ENCODE data around the gene YPEL5.

Gene YPEL5

DNA sequence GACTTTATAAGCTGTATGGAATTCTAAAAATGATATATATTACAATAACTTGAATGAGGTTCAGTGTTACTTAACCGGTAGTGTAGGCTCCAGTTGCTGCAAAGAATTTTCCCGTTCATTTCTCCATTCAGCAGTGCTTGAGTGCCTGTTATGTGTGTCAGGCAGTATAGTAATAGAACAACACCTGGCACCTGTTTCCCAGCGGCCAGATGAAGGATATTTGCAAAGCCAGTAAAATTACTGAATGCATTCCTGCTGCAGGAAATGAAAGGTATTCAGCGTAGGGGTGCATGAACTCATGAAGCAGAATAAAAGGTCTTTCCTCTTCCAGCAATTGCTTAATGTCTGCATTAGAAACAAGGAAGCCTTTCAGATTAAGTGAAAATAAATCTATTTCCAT is 18.8 kb downstream of the YPEL5 start:
- no peak for DNase-seq (ENCODE audit: low spot score)

DNA sequence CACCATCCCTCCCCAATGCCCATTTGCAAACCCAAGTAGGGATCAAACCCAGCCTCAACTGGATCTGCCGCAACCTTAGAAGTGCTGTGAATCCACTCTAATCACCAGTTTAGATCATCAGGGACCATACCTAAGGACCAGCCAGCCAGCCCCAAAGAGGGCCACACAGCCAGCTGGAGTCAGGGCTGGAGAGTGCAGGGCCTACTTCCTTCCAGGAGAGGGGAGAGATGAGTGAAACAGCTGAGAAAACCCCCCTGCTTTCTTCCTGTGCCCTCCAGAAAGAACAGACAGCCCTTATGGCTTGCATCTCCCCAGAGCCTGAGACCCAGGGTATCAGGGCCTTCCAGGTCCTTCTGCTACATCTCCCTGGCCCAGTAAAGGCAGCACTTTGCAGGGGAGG is 25.8 kb downstream of the YPEL5 start:
- DNase-seq (ENCODE audit: low spot score): no peak

DNA sequence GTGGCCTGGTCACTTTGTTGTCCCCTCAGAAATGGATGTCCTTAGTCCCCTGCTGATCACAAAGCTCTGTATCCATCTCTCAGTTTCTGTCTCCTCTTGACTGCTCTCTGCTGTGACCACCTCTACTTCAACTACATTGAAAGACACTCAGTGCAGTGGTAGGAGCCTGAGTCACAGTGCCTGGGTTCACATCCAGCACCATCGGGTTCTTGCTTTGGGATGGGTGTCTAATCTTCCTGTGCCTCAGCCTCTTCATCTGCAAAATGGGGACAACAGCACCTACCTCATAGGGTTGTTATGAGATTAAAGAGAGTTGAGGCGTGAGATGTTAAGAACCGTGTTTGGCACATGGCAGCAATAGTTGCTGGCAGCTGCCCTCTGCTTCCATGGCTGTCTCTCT is 30.6 kb downstream of the YPEL5 start:
- no peak for DNase-seq (ENCODE audit: low spot score)

DNA sequence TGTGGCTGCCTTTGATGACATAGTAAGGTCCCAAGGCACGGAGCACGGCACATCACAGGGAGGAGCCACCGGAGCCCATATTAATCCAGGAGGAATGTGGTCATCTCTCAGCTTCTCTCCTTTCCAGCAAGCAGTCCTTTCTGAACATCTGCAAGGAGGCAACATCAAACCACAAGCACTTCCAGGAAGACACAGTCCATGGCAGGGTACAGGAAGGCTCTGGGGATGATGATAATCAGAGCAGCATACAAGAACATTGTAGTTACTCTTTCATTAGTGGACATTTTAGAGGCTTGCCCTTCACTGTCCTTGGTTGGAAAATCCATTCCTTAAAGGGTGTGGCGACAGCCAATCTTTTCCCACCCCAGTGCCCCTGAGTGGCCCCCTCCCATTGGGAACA is 31.1 kb downstream of the YPEL5 start:
- DNase-seq (ENCODE audit: low spot score): no peak

DNA sequence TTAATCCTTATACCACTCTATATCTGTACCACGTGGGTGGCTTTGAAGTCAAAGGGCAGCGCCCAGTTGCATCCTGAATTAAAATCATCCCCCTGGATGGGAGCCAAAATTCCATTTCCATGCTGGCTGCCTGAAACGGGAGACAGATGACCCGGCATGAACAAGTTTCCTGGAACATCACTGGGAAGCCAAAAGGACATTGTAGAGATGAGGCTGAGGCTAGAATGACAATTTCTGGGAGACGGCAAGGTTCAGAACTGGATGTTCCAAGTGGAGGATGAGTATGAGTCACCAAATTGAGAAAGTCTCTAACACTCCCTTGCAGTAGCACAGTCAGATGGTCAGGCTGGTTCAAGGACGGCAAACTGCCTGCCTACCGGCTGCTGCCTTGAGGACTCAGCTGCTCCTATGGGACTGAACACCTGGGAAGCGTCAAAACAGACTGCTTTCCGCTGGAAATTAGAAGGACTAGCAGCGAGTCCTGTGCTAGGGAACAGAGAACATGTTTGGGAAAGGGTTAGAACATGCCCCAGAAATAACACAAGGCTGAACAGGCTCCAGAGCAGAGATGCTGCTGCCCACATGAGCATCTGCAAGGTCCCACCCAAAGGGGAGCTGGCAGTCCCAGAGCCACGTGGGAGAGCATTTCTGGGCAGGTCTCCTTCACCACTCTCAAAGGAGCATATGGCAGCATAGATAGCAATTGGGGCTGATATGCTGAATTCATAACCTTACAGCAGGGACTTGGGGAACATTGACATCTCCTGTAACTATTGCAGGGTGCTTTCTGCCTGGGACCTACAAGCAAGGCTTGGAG is 32.0 kb downstream of the YPEL5 start:
- no peak for DNase-seq (ENCODE audit: low spot score)

DNA sequence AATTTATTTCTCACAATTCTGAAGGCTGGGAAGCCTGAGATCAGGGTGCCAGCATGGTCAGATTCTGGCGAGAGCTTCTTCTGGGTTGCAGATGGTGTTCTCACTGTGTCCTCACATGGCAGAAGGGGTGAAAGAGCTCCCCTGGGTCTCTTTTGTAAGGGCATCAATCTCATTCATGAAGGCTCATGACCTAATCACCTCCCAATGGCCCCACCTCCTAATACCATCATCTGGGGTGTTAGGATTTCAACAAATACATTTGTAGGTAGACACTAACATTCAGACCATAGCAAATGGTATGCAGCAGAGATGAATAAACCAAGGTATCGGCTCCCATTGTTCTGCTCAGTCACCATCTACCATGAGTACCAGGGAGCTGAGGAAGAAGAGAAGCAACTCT is 32.7 kb downstream of the YPEL5 start:
- no peak for DNase-seq (ENCODE audit: low spot score)

DNA sequence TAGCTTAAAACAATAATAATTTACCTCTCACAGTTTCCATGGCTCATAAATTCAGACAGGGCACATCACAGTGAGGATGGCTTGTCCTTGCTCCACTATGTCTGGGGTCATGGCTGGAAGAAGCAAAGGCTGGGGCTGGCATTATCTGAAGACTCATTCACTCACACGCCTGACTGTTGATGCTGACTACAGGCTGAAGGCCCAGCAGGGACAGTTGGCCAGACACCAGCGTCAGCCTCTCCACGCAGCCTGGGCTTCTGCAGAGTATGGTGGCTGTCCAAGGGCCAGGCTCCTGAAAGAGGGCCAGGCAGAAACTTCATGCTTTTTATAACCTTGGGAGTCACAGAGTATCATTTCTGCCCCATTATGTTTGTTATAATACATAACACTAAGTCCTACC is 33.4 kb downstream of the YPEL5 start:
- no peak for DNase-seq (ENCODE audit: low spot score)

DNA sequence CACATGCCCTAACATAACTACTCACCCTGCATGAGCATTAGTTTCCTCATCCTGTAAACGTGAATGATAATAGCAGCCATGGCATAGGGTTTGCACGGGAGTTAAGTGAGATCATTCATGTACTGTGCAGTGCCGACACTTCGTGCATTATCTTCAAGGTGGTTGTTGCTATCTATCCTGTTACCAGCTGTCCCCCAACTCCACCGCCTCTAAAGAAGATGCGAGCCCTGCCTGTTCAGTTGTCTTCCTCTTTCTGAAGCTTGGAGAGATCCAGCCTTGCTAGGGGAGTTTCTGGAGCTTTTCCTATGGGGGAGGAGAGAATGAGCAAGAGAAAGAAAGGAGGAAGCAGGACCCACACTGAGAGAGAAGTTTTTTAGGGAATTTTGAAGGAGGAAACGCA is 34.4 kb downstream of the YPEL5 start:
- no peak for DNase-seq (ENCODE audit: low spot score)

DNA sequence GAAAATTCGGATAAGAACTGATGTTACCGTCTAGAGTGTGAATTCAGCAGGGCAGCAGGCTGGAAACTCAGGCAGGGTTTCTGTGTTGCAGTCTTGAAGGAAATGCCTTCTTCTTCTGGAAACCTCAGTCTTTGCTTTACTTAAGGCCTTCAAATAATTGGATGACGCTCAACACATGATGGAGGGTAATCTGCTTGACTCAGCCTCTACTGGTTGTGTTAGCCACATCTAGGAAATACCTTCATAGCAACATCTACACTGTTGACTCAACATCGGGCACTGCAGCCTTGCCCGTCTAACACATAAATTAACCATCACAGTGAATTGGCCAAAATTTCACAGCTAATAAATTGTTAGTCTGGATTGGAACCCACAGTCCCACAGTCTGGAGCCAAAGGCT is 37.2 kb downstream of the YPEL5 start:
- no peak for DNase-seq (ENCODE audit: low spot score)

DNA sequence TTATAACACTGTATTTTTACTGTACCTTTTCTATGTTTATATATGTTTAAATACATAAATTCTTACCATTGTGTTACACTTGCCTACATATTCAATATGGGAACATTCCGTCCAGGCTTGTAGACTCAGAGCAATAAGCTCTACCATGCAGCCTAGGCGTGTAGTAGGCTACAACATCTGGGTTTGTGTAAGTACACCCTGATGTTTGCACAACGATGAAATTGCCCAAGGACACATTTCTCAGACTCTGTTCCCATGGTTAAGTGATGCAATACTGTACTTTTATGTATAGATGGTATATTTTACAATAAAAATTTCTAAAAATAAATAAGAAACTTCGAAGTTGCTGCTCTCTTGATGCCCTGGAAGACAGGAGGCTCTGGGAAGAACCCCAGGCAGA is 38.4 kb downstream of the YPEL5 start:
- DNase-seq (ENCODE audit: low spot score): no peak

DNA sequence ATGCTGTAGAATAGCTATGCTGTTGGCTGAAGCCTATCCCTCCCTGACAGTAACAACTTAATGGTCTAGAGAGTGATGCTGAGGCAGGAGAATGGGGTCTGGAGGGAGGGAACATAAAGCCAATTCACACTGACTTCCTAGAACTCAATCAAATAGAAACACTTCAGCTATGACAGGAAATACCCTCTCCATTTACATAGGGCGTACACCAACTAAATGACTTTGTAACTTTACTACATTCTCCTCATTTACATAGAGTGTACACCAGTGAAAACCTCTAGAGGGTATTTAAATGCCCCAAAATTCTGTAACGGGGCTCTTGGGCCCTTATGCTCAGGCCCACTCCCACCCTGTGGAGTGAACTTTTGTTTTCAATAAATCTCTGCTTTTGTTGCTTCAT is 41.5 kb downstream of the YPEL5 start:
- no peak for DNase-seq (ENCODE audit: low spot score)

DNA sequence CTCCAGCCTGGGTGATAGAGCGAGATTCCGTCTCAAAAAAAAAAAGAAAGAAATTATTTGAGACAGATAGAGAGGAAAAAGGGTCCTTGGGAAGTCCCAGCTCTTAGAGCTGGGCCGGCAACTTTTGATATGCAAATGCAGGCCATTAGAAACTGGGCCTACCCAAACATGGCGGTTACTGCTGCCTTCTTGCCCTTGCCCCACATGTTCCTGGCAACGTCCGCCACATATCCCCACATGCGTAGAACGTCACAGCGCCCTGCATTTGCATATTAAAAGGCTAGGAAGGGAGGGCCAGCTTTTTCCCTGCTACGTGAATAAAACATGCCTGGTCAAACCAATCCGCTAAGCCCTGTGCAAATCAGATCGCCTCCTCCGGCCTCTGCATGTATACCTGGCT is 43.8 kb downstream of the YPEL5 start:
- no peak for DNase-seq (ENCODE audit: low spot score)

DNA sequence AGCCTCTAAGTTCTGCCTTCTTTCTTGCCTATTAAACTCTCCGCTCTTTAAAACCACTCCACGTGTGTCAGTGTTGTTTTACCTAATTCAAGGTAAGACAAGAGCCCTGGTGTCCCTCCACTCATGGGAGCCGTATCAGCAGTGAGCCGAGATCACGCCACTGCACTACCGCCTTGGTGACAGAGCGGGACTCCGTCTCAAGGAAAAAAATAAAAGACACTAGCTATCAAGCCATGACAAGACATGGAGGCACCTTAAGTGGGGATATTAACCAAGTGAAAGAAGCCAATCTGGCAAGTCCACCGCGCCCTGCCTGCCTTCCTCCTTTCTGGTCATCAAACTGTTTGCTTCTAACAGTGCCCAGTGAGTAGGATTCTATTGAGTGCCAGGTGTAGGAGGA is 44.3 kb downstream of the YPEL5 start:
- DNase-seq (ENCODE audit: low spot score): no peak

DNA sequence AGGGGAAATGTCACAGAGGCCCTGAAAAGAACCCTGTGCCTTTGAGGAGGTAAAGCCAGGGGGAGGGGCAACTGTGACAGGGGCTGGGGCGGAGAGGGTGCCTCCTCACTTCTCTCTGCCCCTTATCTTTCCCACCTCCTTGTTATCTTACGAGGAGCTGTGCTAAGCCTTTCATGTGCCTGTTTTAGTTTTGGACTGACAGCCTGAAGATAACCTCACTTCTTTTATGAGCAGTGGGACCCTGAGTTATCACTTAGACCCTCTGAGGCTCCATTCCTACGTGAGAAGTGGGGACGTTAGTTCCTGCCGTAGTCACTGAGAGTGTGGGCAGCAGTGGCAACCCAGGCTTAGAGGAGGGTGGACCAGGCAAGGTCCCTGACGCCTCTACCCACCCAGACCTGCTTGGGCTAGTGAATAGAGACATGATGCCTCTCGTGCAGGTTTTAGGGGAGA is 45.0 kb downstream of the YPEL5 start:
- DNase-seq (ENCODE audit: low spot score): no peak

DNA sequence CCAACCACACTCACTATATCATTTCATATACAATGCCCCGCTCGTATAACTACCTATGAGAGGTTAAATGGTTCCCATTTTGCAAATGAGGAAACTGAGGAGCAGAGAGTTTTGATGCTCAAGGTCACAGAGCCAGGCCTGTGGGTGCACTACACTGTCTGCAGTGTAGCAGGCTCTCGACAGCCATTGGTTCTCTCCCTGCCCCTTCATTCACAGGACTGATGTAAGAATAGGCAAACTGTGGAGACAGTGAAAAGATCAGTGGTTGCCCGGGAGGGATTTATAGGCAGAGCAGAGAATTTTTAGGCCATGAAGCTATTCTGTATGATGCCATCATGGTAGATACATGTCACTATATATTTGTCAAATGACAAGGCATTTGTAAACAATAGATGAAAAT is 45.5 kb downstream of the YPEL5 start:
- no peak for DNase-seq (ENCODE audit: low spot score)

DNA sequence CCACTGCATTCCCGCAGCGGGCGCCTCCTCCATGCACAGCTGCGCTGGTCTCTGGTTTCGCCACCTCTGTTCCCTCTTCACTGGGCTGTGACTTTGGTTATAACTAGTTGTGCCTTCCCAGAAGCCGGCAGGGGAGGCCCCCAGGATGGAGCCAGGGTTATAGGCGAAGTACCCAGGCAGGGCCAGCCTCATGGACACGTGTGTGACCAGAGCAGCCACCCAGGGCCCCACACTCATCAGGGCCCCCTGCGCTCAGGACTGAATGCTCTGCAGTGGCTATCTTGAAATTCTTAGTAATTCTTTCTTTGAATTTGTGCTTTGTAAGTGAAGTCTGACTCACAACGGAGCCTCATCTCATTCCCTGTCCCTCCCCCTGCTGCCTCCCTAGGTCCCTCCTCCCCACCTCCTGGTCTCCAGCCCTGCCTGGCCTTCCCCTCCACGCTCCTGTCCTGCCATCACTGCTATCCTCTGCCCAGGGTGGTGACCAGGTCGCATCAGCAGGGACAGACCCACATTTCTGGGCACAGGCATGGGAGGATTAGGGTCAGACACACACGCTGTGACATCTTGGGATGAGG is 46.4 kb downstream of the YPEL5 start:
- DNase-seq (ENCODE audit: low spot score): no peak

DNA sequence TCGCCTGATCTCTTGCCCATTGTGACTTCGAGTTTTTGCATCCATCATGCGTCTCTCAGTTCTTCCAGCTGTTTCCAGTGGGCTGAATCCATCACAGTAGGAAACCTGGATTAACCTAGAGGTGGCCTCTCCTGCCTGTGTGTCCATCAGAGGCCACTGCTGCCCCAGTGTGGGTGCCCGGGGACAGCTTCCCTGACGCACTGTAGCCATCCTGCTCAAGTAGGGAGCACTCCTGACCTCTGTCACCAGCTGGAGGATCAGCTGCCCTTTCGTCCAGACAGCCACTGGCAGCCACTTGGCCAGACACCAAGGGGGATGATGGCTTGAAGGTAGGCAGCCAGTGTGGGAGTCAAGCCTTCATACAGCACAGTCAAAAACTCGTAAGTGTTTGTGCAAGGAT is 47.6 kb downstream of the YPEL5 start:
- no peak for DNase-seq (ENCODE audit: low spot score)

DNA sequence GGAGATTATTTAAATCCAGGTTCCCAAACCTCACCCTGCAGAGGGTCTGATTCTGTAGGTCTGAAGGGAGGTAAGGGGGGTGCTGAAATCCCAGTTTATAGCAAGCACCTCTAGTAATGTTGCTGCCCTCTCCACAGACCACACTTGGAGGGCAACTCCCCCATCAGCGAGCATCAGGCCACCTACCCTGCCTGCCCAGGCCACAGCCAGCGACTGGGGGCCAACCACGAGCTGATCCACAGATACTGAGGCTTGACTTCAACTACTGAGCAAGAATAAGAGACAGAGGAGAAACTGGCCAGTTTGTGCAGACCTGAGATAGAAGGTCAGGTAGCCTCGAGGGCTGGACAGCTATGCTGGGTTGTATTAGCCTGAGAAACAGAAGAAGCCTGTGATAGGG is 48.2 kb downstream of the YPEL5 start:
- no peak for DNase-seq (ENCODE audit: low spot score)

DNA sequence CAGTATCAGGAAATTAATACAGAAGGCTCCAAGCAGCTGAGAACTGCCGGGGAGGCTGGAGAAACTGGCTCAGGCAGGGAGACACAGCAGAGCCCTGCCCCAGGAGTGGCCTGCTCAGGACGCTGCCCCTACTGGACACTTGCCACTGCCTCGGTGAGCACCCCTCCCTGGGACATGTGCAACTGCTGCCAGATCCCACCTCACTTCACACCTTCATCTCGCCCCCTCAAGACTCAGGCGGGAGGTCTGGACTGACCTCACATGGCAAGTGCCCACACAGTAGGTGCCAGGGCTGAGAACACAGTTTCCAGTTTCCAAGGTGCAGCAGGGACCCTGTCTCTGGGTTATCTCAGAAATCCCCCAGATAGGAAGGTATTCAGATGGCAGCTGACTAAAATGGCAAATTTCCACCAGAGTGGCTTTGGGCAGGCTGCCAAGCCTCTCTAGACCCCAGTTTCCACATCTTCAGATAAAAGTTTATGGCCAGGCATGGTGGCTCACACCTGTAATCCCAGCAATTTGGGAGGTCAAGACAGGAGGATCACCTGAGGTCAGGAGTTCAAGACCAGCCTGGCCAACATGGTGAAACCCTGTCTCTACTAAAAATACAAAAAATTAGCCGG is 50.9 kb downstream of the YPEL5 start:
- peak; percentile 29 for DNase-seq (ENCODE audit: low spot score)

DNA sequence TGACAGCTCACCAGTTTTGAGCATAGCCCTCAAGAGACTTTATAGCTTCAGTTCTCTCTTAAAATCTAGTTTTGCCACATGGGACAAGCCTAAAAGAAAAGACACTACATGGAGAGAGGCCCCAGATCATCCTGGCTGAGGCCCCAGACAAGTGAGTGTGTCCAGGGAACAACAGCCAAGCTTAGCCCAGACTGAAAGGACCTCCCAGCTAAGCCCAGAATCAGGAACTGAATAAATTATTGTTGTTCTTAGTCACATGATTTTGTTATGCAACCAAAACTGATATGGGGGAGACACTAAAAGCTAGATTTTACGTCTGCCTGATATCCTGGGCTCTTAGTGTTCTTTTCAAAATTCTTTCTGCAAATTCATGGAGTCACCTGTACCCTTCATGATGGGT is 55.2 kb downstream of the YPEL5 start:
- no peak for DNase-seq (ENCODE audit: low spot score)

DNA sequence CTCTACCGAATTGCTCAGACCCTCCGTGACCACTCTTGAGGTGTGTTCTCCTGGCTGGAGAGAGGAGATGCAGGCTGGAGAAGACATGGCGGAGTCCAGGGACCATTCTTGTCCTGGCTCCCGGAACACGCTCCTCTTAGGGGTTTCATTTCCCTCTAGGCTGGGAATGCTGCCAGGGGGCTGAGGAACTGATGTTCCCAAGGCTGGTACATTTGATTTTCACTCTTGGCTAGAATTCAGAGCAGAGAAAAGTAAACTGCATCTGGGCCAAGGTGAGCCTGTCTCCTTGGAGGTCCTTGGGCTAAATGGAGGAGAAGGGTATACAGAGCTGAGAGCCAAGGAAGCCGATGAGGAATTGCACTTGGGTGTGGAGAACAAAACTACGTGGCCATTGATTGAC is 56.3 kb downstream of the YPEL5 start:
- DNase-seq (ENCODE audit: low spot score): no peak

DNA sequence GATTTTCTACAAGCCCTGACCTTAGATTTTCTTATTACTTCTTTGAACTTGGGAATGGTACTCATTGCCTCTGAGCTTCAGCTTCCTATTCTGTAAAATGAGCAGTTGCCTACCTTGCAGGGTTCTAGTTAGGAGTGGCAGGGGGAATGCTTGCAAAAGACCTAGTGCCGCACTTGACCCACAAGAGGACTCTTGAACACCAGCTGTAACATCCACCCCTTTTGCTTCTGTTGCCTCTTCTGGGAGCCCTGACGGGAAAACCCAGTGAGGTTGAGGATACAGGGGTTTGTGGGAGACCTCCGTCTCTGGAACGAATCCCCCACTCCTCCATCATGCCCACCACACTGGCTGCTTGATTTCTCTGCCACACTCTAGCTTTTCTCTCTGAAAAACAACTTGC is 57.5 kb downstream of the YPEL5 start:
- DNase-seq (ENCODE audit: low spot score): no peak

DNA sequence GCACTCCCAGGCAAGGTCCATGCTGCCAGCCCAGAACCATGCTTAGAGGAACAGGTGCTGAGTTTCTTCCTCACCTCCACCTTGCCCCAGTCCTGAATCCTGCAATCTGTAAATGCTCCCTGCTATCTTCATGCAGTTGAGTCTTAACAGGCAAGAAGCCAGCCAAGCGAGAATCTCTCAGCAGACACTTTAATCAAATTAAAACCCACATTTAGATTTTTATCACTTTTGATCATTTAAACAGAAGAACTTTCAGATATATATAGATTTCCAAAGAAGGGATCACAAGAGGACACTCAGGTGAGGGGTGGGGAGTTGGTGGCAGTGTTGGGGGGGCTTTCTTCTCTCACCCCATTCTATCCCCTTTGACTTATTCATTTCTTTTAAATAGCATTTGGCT is 58.6 kb downstream of the YPEL5 start:
- DNase-seq (ENCODE audit: low spot score): no peak

Measured in iPS-NIHi11 (cell line).